Peyer's patch (tissue), 4 donors: ENCODE measurements around the gene SLC44A4. TPM values are rescaled to one million over a fixed set of nuclear protein-coding genes. Genes with fewer than 3 reads are reported as not detected.
"Not testable (repeated sequence)": the region's sequence is repeated elsewhere in the genome, so short reads cannot be mapped to it uniquely, and the experiment has no call there.

ENCODE experiments used
- DNase-seq, 3 donors: peaks; one replicate each; pipeline ENCODE4 v3.0.0-alpha.2; 2017 to 2019
- H3K27ac ChIP-seq, 4 donors: fragments of 200-600 bp; sonication (generic); one replicate each; pipeline ENCODE4 v1.5.1; 2016 to 2019
- H3K27me3 ChIP-seq, 2 donors: fragments of 200-600 bp; sonication (generic); one replicate each; pipeline ENCODE4 v1.5.1; 2019
- H3K36me3 ChIP-seq, 3 donors: fragments of 200-600 bp; sonication (generic); one replicate each; pipeline ENCODE4 v1.5.1; 2016 to 2019
- H3K4me1 ChIP-seq, 4 donors: fragments of 200-600 bp; sonication (generic); one replicate each; pipeline ENCODE4 v1.5.1; 2016 to 2019
- H3K4me3 ChIP-seq, 4 donors: fragments of 200-600 bp; sonication (generic); 1 replicate in 3 of 4; 2 replicates in 1 of 4; pipeline ENCODE4 v1.5.1; 2016 to 2019; ENCODE audit warnings: mild to moderate bottlenecking in 1 of 4
- H3K9me3 ChIP-seq, 4 donors: fragments of 200-600 bp; sonication (generic); one replicate each; pipeline ENCODE4 v1.5.1; 2016 to 2019; ENCODE audit warnings: mild to moderate bottlenecking in 1 of 4
- CTCF ChIP-seq, 6 experiments: fragments of 450-650 bp in 4 of 6; fragments of 200-600 bp in 2 of 6; sonication (generic) in 1 of 6; IDR thresholded peaks; one replicate each; pipeline ENCODE4 v1.5.1; 2017 to 2019; ENCODE audit warnings: antibody characterized with exemption in 6 of 6, mild to moderate bottlenecking in 3 of 6, moderate library complexity in 1 of 6
- POLR2A ChIP-seq, 2 donors: fragments of 450-650 bp; IDR thresholded peaks; one replicate each; pipeline ENCODE4 v1.5.1; 2017; ENCODE audit warnings: antibody characterized with exemption in 2 of 2, mild to moderate bottlenecking in 2 of 2, moderate library complexity in 2 of 2
- total RNA-seq, 4 donors: library from RNA; depleted of rRNA; stranded (reverse); fragments of >200 nt; gene quantifications; one replicate each; pipeline ENCODE4 v1.1.0, GENCODE V29; 2016

SLC44A4 gene
- total RNA-seq, 4 donors from 2014 or later, result 64.4 to 508 (median 436) TPM

GRCh38 chr6:31859923-31860322, 18.9 kb downstream of the SLC44A4 start:
- H3K9me3 ChIP-seq, result no peaks in the 10 kb centered on the region
- no peak for TF ChIP-seq POLR2A (IDR thresholded peaks at IDR 0.05)
- TF ChIP-seq CTCF (IDR thresholded peaks at IDR 0.05), result no peak
- H3K4me3 ChIP-seq, result no peak overlapping the region
- no peak for DNase-seq
- no peak overlapping the region for H3K27ac ChIP-seq
- H3K36me3 ChIP-seq, result peaks cover 0 to 29% (median 0%) of the 10 kb centered on the region in 3 donors
- H3K27me3 ChIP-seq, result no peaks in the 10 kb centered on the region
- peaks cover 0 to 17% (median 2%) of the 10 kb centered on the region in 4 donors for H3K4me1 ChIP-seq

- no peak overlapping the region for H3K27ac ChIP-seq
- H3K9me3 ChIP-seq, result no peaks in the 10 kb centered on the region
- no peak for TF ChIP-seq POLR2A (IDR thresholded peaks at IDR 0.05)
- TF ChIP-seq CTCF (IDR thresholded peaks at IDR 0.05), result no peak
- H3K4me1 ChIP-seq, result peaks cover 0 to 11% (median 0%) of the 10 kb centered on the region in 4 donors
- no peak for DNase-seq
- H3K4me3 ChIP-seq, result no peak overlapping the region
- peaks cover 0 to 29% (median 0%) of the 10 kb centered on the region in 3 donors for H3K36me3 ChIP-seq
- H3K27me3 ChIP-seq, result no peaks in the 10 kb centered on the region
Measured at GRCh38 chr6:31858707-31859106, 20.1 kb downstream of the SLC44A4 start.

GRCh38 chr6:31857774-31858173, 21.0 kb downstream of the SLC44A4 start:
- not testable (repeated sequence) for H3K4me3 ChIP-seq, DNase-seq, H3K27ac ChIP-seq, H3K4me1 ChIP-seq, H3K27me3 ChIP-seq, H3K9me3 ChIP-seq
- peaks cover 0 to 29% (median 0%) of the 10 kb centered on the region in 3 donors for H3K36me3 ChIP-seq

GRCh38 chr6:31851980-31852718, 26.6 kb downstream of the SLC44A4 start:
- H3K9me3 ChIP-seq, H3K4me3 ChIP-seq, H3K36me3 ChIP-seq, H3K4me1 ChIP-seq, H3K27me3 ChIP-seq, DNase-seq, H3K27ac ChIP-seq: not testable (repeated sequence)

- H3K27ac ChIP-seq, result no peak overlapping the region
- no peak overlapping the region for H3K4me3 ChIP-seq
- no peak for TF ChIP-seq POLR2A (IDR thresholded peaks at IDR 0.05)
- no peak for TF ChIP-seq CTCF (IDR thresholded peaks at IDR 0.05)
- no peak for DNase-seq
- no peaks in the 10 kb centered on the region for H3K36me3 ChIP-seq
- H3K9me3 ChIP-seq, result no peaks in the 10 kb centered on the region
- no peaks in the 10 kb centered on the region for H3K4me1 ChIP-seq
- no peaks in the 10 kb centered on the region for H3K27me3 ChIP-seq
Measured at GRCh38 chr6:31851485-31851832, 27.3 kb downstream of the SLC44A4 start.

GRCh38 chr6:31850765-31851484, 27.9 kb downstream of the SLC44A4 start:
- Histone ChIP-seq H3K27ac (no peak overlapping the region), H3K4me1 (no peaks in the 10 kb centered on the region)

More at GRCh38 chr6:31850765-31851484, 27.9 kb downstream of the SLC44A4 start:
- no peaks in the 10 kb centered on the region for H3K27me3 ChIP-seq
- H3K36me3 ChIP-seq, result no peaks in the 10 kb centered on the region
- TF ChIP-seq CTCF (IDR thresholded peaks at IDR 0.05) (no peak), POLR2A (IDR thresholded peaks at IDR 0.05) (no peak)
- DNase-seq, result no peak
- H3K4me3 ChIP-seq, result no peak overlapping the region
- no peaks in the 10 kb centered on the region for H3K9me3 ChIP-seq
